Activated T-helper 17 cell treated with anti-CD3 and anti-CD28 coated beads, Interleukin-2, amount 50 U/mL, for 72 hours (primary cell): Measurements from ENCODE around the gene DNM3. TPM values are rescaled to one million over a fixed set of nuclear protein-coding genes. Genes with fewer than 3 reads are reported as not detected.
A peak's percentile ranks its signal among the peaks of the same experiment; 100 is the strongest.
"Not testable (repeated sequence)": the region's sequence is repeated elsewhere in the genome, so short reads cannot be mapped to it uniquely, and the experiment has no call there.

Experiments
- ATAC-seq: fragments of 150-1000 bp; cut with Tn5 transposase; replicated peaks from 2 replicates; pipeline ENCODE4 v1.10.0; 2021; ENCODE audit warnings: mild to moderate bottlenecking, moderate library complexity
- H3K27ac Mint-ChIP-seq: one replicate; pipeline ENCODE4 v1.8.0; 2022; ENCODE audit warnings: mixed read lengths
- H3K27me3 Mint-ChIP-seq: one replicate; pipeline ENCODE4 v1.8.0; 2022; ENCODE audit warnings: mixed read lengths
- H3K36me3 Mint-ChIP-seq: one replicate; pipeline ENCODE4 v1.8.0; 2022; ENCODE audit warnings: low read depth, mild to moderate bottlenecking, mixed read lengths
- H3K4me1 Mint-ChIP-seq: one replicate; pipeline ENCODE4 v1.8.0; 2022; ENCODE audit warnings: mixed read lengths
- H3K4me3 Mint-ChIP-seq: one replicate; pipeline ENCODE4 v1.8.0; 2022; ENCODE audit warnings: mild to moderate bottlenecking, mixed read lengths
- H3K9me3 Mint-ChIP-seq: one replicate; pipeline ENCODE4 v1.8.0; 2022; ENCODE audit warnings: mixed read lengths
- total RNA-seq, 2 donors: library from RNA; stranded (reverse); gene quantifications; one replicate each; pipeline ENCODE4 v1.2.3, GENCODE V29; 2022

Gene DNM3
- total RNA-seq, 2 donors from 2014 or later = 3.0 to 5.8 TPM

- Mint-ChIP-seq H3K9me3 (peaks cover 5% of the 10 kb centered on the region), H3K4me1 (peaks cover 12% of the 10 kb centered on the region), H3K4me3 (no peak overlapping the region), H3K36me3 (no peaks in the 10 kb centered on the region), H3K27me3 (no peaks in the 10 kb centered on the region), H3K27ac (no peak overlapping the region)
- ATAC-seq = no peak
Measured at GRCh38 chr1:172277275-172277674, 436.0 kb downstream of the DNM3 start.

GRCh38 chr1:172277989-172278388 lies 436.7 kb downstream of the DNM3 start:
- Mint-ChIP-seq H3K36me3 (no peaks in the 10 kb centered on the region), H3K4me1 (peaks cover 12% of the 10 kb centered on the region), H3K4me3 (no peak overlapping the region), H3K27ac (no peak overlapping the region), H3K9me3 (peaks cover 5% of the 10 kb centered on the region), H3K27me3 (no peaks in the 10 kb centered on the region)
- ATAC-seq = no peak

GRCh38 chr1:172278478-172278877 lies 437.2 kb downstream of the DNM3 start:
- peaks cover 5% of the 10 kb centered on the region for H3K9me3 Mint-ChIP-seq

GRCh38 chr1:172279939-172280636 lies 438.8 kb downstream of the DNM3 start:
- peaks cover 5% of the 10 kb centered on the region for H3K9me3 Mint-ChIP-seq
- no peak for ATAC-seq
- no peak overlapping the region for H3K4me3 Mint-ChIP-seq
- no peaks in the 10 kb centered on the region for H3K4me1 Mint-ChIP-seq
- H3K27ac Mint-ChIP-seq = no peak overlapping the region
- no peaks in the 10 kb centered on the region for H3K27me3 Mint-ChIP-seq
- no peaks in the 10 kb centered on the region for H3K36me3 Mint-ChIP-seq

More at GRCh38 chr1:172278478-172278877, 437.2 kb downstream of the DNM3 start:
- Mint-ChIP-seq H3K4me3 (no peak overlapping the region), H3K36me3 (no peaks in the 10 kb centered on the region), H3K27ac (no peak overlapping the region), H3K27me3 (no peaks in the 10 kb centered on the region), H3K4me1 (peaks cover 9% of the 10 kb centered on the region)
- ATAC-seq = no peak

- no peak overlapping the region for H3K4me3 Mint-ChIP-seq
- peaks cover 5% of the 10 kb centered on the region for H3K9me3 Mint-ChIP-seq
- H3K27ac Mint-ChIP-seq = no peak overlapping the region
- no peak for ATAC-seq
- no peaks in the 10 kb centered on the region for H3K4me1 Mint-ChIP-seq
- no peaks in the 10 kb centered on the region for H3K27me3 Mint-ChIP-seq
- H3K36me3 Mint-ChIP-seq = no peaks in the 10 kb centered on the region
Measured at GRCh38 chr1:172283766-172284165, 442.5 kb downstream of the DNM3 start.

- no peaks in the 10 kb centered on the region for H3K9me3 Mint-ChIP-seq
- H3K4me3 Mint-ChIP-seq = no peak overlapping the region
- peak; percentile 52 for ATAC-seq
Measured at GRCh38 chr1:172286629-172287076, 445.4 kb downstream of the DNM3 start.

GRCh38 chr1:172287208-172287607 lies 445.9 kb downstream of the DNM3 start:
- Mint-ChIP-seq H3K36me3 (no peaks in the 10 kb centered on the region), H3K4me3 (no peak overlapping the region), H3K27me3 (no peaks in the 10 kb centered on the region), H3K4me1 (no peaks in the 10 kb centered on the region), H3K9me3 (no peaks in the 10 kb centered on the region), H3K27ac (no peak overlapping the region)
- no peak for ATAC-seq

More at GRCh38 chr1:172286629-172287076, 445.4 kb downstream of the DNM3 start:
- H3K27me3 Mint-ChIP-seq = no peaks in the 10 kb centered on the region
- no peaks in the 10 kb centered on the region for H3K36me3 Mint-ChIP-seq
- H3K27ac Mint-ChIP-seq = no peak overlapping the region
- H3K4me1 Mint-ChIP-seq = no peaks in the 10 kb centered on the region

- H3K36me3 Mint-ChIP-seq = no peaks in the 10 kb centered on the region
- H3K4me3 Mint-ChIP-seq = no peak overlapping the region
- H3K27ac Mint-ChIP-seq = no peak overlapping the region
- H3K9me3 Mint-ChIP-seq = no peaks in the 10 kb centered on the region
- no peaks in the 10 kb centered on the region for H3K27me3 Mint-ChIP-seq
- no peak for ATAC-seq
- H3K4me1 Mint-ChIP-seq = no peaks in the 10 kb centered on the region
Measured at GRCh38 chr1:172288581-172288980, 447.3 kb downstream of the DNM3 start.

- Mint-ChIP-seq H3K36me3 (no peaks in the 10 kb centered on the region), H3K4me3 (no peak overlapping the region), H3K4me1 (no peaks in the 10 kb centered on the region), H3K27me3 (no peaks in the 10 kb centered on the region), H3K9me3 (no peaks in the 10 kb centered on the region), H3K27ac (no peak overlapping the region)
- ATAC-seq = no peak
Measured at GRCh38 chr1:172289448-172289847, 448.1 kb downstream of the DNM3 start.

- no peaks in the 10 kb centered on the region for H3K27me3 Mint-ChIP-seq
- no peaks in the 10 kb centered on the region for H3K36me3 Mint-ChIP-seq
- no peak for ATAC-seq
- H3K4me1 Mint-ChIP-seq = no peaks in the 10 kb centered on the region
- H3K9me3 Mint-ChIP-seq = no peaks in the 10 kb centered on the region
- no peak overlapping the region for H3K4me3 Mint-ChIP-seq
- no peak overlapping the region for H3K27ac Mint-ChIP-seq
Measured at GRCh38 chr1:172292840-172293239, 451.5 kb downstream of the DNM3 start.

- H3K27me3 Mint-ChIP-seq = no peaks in the 10 kb centered on the region
- H3K36me3 Mint-ChIP-seq = no peaks in the 10 kb centered on the region
- H3K4me1 Mint-ChIP-seq = no peaks in the 10 kb centered on the region
- no peak overlapping the region for H3K4me3 Mint-ChIP-seq
- no peak overlapping the region for H3K27ac Mint-ChIP-seq
- H3K9me3 Mint-ChIP-seq = no peaks in the 10 kb centered on the region
- no peak for ATAC-seq
Measured at GRCh38 chr1:172293429-172293828, 452.1 kb downstream of the DNM3 start.

GRCh38 chr1:172298141-172298540 lies 456.8 kb downstream of the DNM3 start:
- Mint-ChIP-seq H3K36me3 (no peaks in the 10 kb centered on the region), H3K9me3 (no peaks in the 10 kb centered on the region), H3K27me3 (no peaks in the 10 kb centered on the region), H3K4me3 (no peak overlapping the region), H3K4me1 (no peaks in the 10 kb centered on the region), H3K27ac (no peak overlapping the region)
- no peak for ATAC-seq

- H3K4me1 Mint-ChIP-seq = no peaks in the 10 kb centered on the region
- no peak overlapping the region for H3K4me3 Mint-ChIP-seq
- no peak for ATAC-seq
- H3K9me3 Mint-ChIP-seq = no peaks in the 10 kb centered on the region
- no peaks in the 10 kb centered on the region for H3K36me3 Mint-ChIP-seq
- H3K27me3 Mint-ChIP-seq = no peaks in the 10 kb centered on the region
- no peak overlapping the region for H3K27ac Mint-ChIP-seq
Measured at GRCh38 chr1:172298911-172299310, 457.6 kb downstream of the DNM3 start.

- Mint-ChIP-seq H3K27ac (no peak overlapping the region), H3K9me3 (no peaks in the 10 kb centered on the region), H3K4me3 (no peak overlapping the region), H3K27me3 (no peaks in the 10 kb centered on the region), H3K4me1 (no peaks in the 10 kb centered on the region), H3K36me3 (no peaks in the 10 kb centered on the region)
- ATAC-seq = no peak
Measured at GRCh38 chr1:172299515-172299914, 458.2 kb downstream of the DNM3 start.

- not testable (repeated sequence) for H3K27ac Mint-ChIP-seq, H3K27me3 Mint-ChIP-seq, H3K36me3 Mint-ChIP-seq, ATAC-seq, H3K9me3 Mint-ChIP-seq, H3K4me3 Mint-ChIP-seq, H3K4me1 Mint-ChIP-seq
Measured at GRCh38 chr1:172307508-172307907, 466.2 kb downstream of the DNM3 start.

- Mint-ChIP-seq H3K27me3 (no peaks in the 10 kb centered on the region), H3K4me3 (no peak overlapping the region), H3K27ac (no peak overlapping the region), H3K9me3 (no peaks in the 10 kb centered on the region), H3K36me3 (no peaks in the 10 kb centered on the region), H3K4me1 (no peaks in the 10 kb centered on the region)
- ATAC-seq = no peak
Measured at GRCh38 chr1:172308142-172308541, 466.8 kb downstream of the DNM3 start.
